DMS153 treated with DMSO at 0.1 percent for 48 hours (cell line): ENCODE results near the gene LAMC3.

Experiments used
- DNase-seq: peaks from one replicate; lab custom pipeline; 2025; ENCODE audit not compliant: unreplicated experiment; lab: John Stamatoyannopoulos, UW

Gene LAMC3

GRCh38 chr9:130977811-130978221, 31.2 kb upstream of the LAMC3 start:
- DNase-seq = no peak

GRCh38 chr9:130979591-130980385, 29.2 kb upstream of the LAMC3 start:
- no peak for DNase-seq

- no peak for DNase-seq
Observed at GRCh38 chr9:130980526-130980925, 28.4 kb upstream of the LAMC3 start.

GRCh38 chr9:130981002-130981755, 27.8 kb upstream of the LAMC3 start:
- no peak for DNase-seq

- DNase-seq = no peak
Observed at GRCh38 chr9:130981756-130982137, 27.2 kb upstream of the LAMC3 start.

- peak; percentile 30 for DNase-seq
Observed at GRCh38 chr9:130982636-130983358, 26.2 kb upstream of the LAMC3 start.

GRCh38 chr9:130983359-130983670, 25.7 kb upstream of the LAMC3 start:
- no peak for DNase-seq

GRCh38 chr9:130983970-130984369, 25.0 kb upstream of the LAMC3 start:
- DNase-seq = no peak

GRCh38 chr9:130984521-130984920, 24.5 kb upstream of the LAMC3 start:
- no peak for DNase-seq

- no peak for DNase-seq
Observed at GRCh38 chr9:130985029-130985428, 23.9 kb upstream of the LAMC3 start.

GRCh38 chr9:130985606-130986162, 23.3 kb upstream of the LAMC3 start:
- no peak for DNase-seq

GRCh38 chr9:130986356-130986965, 22.5 kb upstream of the LAMC3 start:
- DNase-seq = no peak

- DNase-seq = no peak
Observed at GRCh38 chr9:130987054-130987453, 21.9 kb upstream of the LAMC3 start.

GRCh38 chr9:130987738-130988399, 21.1 kb upstream of the LAMC3 start:
- no peak for DNase-seq

- no peak for DNase-seq
Observed at GRCh38 chr9:130988400-130988747, 20.6 kb upstream of the LAMC3 start.

- no peak for DNase-seq
Observed at GRCh38 chr9:130988905-130989304, 20.1 kb upstream of the LAMC3 start.

- DNase-seq = no peak
Observed at GRCh38 chr9:130989391-130989790, 19.6 kb upstream of the LAMC3 start.

- DNase-seq = no peak
Observed at GRCh38 chr9:130989891-130990290, 19.1 kb upstream of the LAMC3 start.

GRCh38 chr9:130990306-130990977, 18.5 kb upstream of the LAMC3 start:
- no peak for DNase-seq
